ENCODE measurements around the gene KCNQ1.

DNA sequence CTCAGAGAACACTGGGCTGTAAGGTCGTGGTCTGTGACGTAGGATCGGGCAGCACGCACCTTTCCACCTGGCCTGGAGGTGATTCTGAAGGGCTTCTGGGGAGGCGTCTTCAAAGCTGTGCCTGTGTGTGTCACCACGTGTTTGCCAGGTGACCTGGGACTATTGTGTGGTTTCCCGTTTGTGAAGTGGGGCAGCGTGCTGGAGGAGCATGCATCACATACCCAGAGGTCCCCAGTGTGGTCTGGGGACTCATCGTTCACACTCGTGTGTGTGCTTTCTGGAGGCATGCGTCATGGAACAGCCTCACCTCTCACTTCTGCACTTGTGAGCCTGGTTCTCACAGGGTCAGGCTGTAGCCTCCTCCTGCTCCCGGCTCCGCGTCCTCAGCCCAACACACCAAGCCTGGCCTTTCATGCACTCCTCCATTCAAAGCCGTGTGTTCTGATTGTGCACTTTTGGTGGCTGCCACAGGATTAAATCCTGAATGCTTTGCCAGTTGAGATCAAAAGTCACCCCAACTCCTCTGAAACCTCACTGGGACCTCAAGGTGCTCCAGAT is 148.7 kb downstream of the KCNQ1 start:
- TF ChIP-seq EZH2 (IDR thresholded peaks at IDR 0.05; ENCODE audit: low read depth) (no peak), CTCF (conservative IDR thresholded peaks at IDR 0.05) (no peak)
